Measurements from ENCODE around the gene NEMP1. TPM values are rescaled to one million over a fixed set of nuclear protein-coding genes. Genes with fewer than 3 reads are reported as not detected.

The NEMP1 gene
- total and polyA plus RNA-seq, 7 donors, result 1.3 to 3.2 (median 2.4) TPM

GRCh38 chr12:57088354-57089270, 10.0 kb upstream of the NEMP1 start, which contains the start of gene NAB2:
Gene NAB2, plus strand, starts transcription at chr12:57089114. Its CDS starts 158 bp downstream, at chr12:57089272.
- DNase-seq (peak; percentile 97 to 98), ATAC-seq (peak; percentile 82 to 87 (median 84))
- Histone ChIP-seq H3K9me3 (no peaks in the 10 kb centered on the region), H3K36me3 (ENCODE audit: insufficient read depth in 1 of 2, low read depth in 1 of 2) (peaks cover 7 to 22% of the 10 kb centered on the region in 2 donors), H3K4me3 (peak within 1 kb of the TSS; percentile 84), H3K27me3 (ENCODE audit: insufficient read depth in 3 of 3, low read length in 2 of 3) (no peaks in the 10 kb centered on the region), H3K27ac (peak within 1 kb of the TSS; percentile 92), H3K4me1 (peaks cover 22% of the 10 kb centered on the region)
- 1% methylated on average over 60 to 91 of the region's 91 CpGs for WGBS, 3 donors
- intact Hi-C loops (cut with DNase I), result no loop called here
- TF ChIP-seq CTCF (IDR thresholded peaks at IDR 0.05), result no peak

- intact Hi-C loops (cut with DNase I), result no loop called here
- DNase-seq (peak; percentile 89 to 92), ATAC-seq (peak; percentile 40 to 53 (median 46))
- no peaks in the 10 kb centered on the region for H3K27me3 ChIP-seq (ENCODE audit: insufficient read depth in 3 of 3, low read length in 2 of 3)
- H3K27ac ChIP-seq, result peak overlapping the region; percentile 92
- TF ChIP-seq CTCF (IDR thresholded peaks at IDR 0.05), result no peak
- peaks cover 20% of the 10 kb centered on the region for H3K4me1 ChIP-seq
- H3K36me3 ChIP-seq (ENCODE audit: insufficient read depth in 1 of 2, low read depth in 1 of 2), result peaks cover 7 to 15% of the 10 kb centered on the region in 2 donors
- H3K9me3 ChIP-seq, result no peaks in the 10 kb centered on the region
- 2 to 7% (median 3%) methylated on average over 27 to 37 of the region's 37 CpGs for WGBS, 3 donors
- H3K4me3 ChIP-seq, result peak overlapping the region; percentile 84
Observed at GRCh38 chr12:57087691-57088353, 9.2 kb upstream of the NEMP1 start.

DNA sequence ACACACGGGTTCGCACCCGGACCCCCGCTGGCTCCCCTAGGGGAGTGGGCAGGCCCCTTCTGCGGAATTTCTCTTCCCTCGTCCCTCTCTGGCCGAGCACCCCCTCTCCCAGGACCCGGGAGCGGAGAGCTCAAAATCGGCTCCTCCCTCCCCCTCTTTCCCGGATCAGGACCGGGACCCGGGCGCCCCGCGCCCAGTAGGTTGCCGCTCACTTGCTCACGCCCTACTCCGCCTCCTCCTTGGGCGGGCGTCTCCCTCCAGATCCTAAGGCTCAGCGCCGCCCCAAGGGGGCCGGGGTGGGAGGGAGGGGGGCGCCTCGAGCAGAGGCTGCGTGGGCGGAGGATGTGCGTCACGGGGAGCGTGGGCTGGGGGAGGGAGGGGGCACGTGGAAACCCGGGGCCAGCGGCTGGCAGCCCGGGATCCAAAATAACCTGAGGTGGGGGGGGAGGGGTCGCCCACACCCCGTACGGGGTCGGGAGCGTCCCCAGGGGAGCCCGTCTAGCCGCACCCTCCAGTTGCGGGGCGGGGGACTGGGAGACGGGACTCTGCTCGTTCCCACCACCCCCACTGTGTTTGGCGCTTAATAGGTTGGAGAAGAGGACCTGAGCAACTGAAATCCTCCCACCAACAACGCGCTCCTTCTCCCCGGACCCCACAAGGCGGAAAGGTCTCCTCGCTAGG, 8.6 kb upstream of the NEMP1 start:
- peak overlapping the region; percentile 84 for H3K4me3 ChIP-seq
- peaks cover under 1 to 9% of the 10 kb centered on the region in 2 donors for H3K36me3 ChIP-seq (ENCODE audit: insufficient read depth in 1 of 2, low read depth in 1 of 2)
- no peak for TF ChIP-seq CTCF (IDR thresholded peaks at IDR 0.05)
- peak overlapping the region; percentile 92 for H3K27ac ChIP-seq
- no peaks in the 10 kb centered on the region for H3K27me3 ChIP-seq (ENCODE audit: insufficient read depth in 3 of 3, low read length in 2 of 3)
- no peaks in the 10 kb centered on the region for H3K9me3 ChIP-seq
- H3K4me1 ChIP-seq, result peaks cover 20% of the 10 kb centered on the region
- 1 to 4% (median 2%) methylated on average over 28 to 52 of the region's 52 CpGs for WGBS, 3 donors
- intact Hi-C loops (cut with DNase I), result no loop called here
- ATAC-seq (peak; percentile 48 to 64 (median 56)), DNase-seq (peak; percentile 95)

DNA sequence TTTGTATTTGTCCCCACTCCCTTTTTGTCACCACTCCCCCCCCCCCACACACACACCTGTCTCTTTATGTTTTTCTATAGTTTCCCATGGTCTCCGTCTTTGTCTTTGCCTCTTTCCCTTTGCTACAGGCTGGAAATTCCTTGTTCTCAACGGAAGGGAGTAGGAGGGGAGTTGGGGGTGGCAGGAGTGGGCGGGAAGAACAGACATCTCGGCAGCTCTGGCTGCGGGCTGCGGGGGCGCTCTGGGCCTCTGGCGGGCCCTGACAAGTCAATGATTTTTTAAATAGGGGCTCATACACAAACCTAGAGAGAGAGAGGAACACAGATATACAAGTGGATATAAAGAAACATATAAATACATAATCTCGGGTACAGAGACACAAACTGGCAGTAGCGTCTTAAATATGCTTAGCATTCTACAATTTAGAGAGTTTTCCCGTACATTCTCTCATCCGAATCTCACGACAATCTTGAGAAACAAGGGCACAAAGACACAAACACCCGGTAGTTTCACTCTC, 8.0 kb upstream of the NEMP1 start:
- Histone ChIP-seq H3K27me3 (ENCODE audit: insufficient read depth in 3 of 3, low read length in 2 of 3) (no peaks in the 10 kb centered on the region), H3K4me3 (peak overlapping the region; percentile 84), H3K27ac (peak overlapping the region; percentile 92), H3K9me3 (no peaks in the 10 kb centered on the region), H3K36me3 (ENCODE audit: insufficient read depth in 1 of 2, low read depth in 1 of 2) (peaks cover 0 to 3% of the 10 kb centered on the region in 2 donors), H3K4me1 (peaks cover 20% of the 10 kb centered on the region)
- DNase-seq, result peak; percentile 67 to 76
- 7 to 16% (median 10%) methylated on average over 14 of the region's 14 CpGs for WGBS, 3 donors
- intact Hi-C loops (cut with DNase I), result no loop called here
- peak; percentile 16 for TF ChIP-seq CTCF (IDR thresholded peaks at IDR 0.05)
- ATAC-seq, result peak in 1 of 4 donors; percentile 20
